ENCODE data around the gene GUK1. TPM values are rescaled to one million over a fixed set of nuclear protein-coding genes. Genes with fewer than 3 reads are reported as not detected.

Gene GUK1
- 604 and 675 TPM in 2 replicates for total RNA-seq

GRCh38 chr1:228139931-228140723 is at the start of gene GUK1:
GUK1 (plus strand) TSS chr1:228140279; CDS start chr1:228140303, 24 bp downstream.

GRCh38 chr1:228102791-228103620 is 37.1 kb upstream of the GUK1 start, which contains the start of gene C1orf35:
C1orf35 (minus strand) TSS chr1:228103325; CDS start chr1:228103227, 98 bp downstream.

GRCh38 chr1:228109073-228109961 is 30.8 kb upstream of the GUK1 start, which contains the start of gene MRPL55:
MRPL55 (minus strand) TSS chr1:228109299; CDS start chr1:228108260, 1,039 bp downstream.

GRCh38 chr1:228149406-228150119 is 9.5 kb downstream of the GUK1 start, which contains the start of gene GJC2:
GJC2 (plus strand) TSS chr1:228149930; CDS start chr1:228157759, 7,829 bp downstream.

GRCh38 chr1:228165372-228166169 is 25.5 kb downstream of the GUK1 start, which contains the start of gene IBA57:
IBA57 (plus strand) TSS chr1:228165804; CDS start chr1:228165817, 13 bp downstream.

Other genes with a start within 250 kb of the GUK1 start
- 0.26 and 0.33 TPM in 2 replicates for gene WNT9A, start 192.3 kb upstream of the GUK1 start, total RNA-seq
- not detected in 2 replicates for gene WNT3A, start 133.3 kb upstream of the GUK1 start, total RNA-seq
- 214 and 245 TPM in 2 replicates for gene ARF1, start 57.6 kb upstream of the GUK1 start, total RNA-seq
- 5.2 and 7.4 TPM in 2 replicates for gene C1orf35, start 37.0 kb upstream of the GUK1 start, total RNA-seq
- 29.2 and 32.7 TPM in 2 replicates for gene MRPL55, start 31.0 kb upstream of the GUK1 start, total RNA-seq
- 6.5 and 14.3 TPM in 2 replicates for gene GJC2, start 9.7 kb downstream of the GUK1 start, total RNA-seq
- gene IBA57, start 25.5 kb downstream of the GUK1 start, total RNA-seq, result 6.5 and 8.3 TPM in 2 replicates
- gene OBSCN, start 67.8 kb downstream of the GUK1 start, total RNA-seq, result 4.1 and 8.9 TPM in 2 replicates